CD4-positive, alpha-beta memory T cell (primary cell): Measurements from ENCODE around the gene MEGF11. TPM values are rescaled to one million over a fixed set of nuclear protein-coding genes. Genes with fewer than 3 reads are reported as not detected.

ENCODE experiments used
- CTCF ChIA-PET: fragments of 350-600 bp; sonication (Branson Sonifier 250); formaldehyde crosslinking; loops from one replicate; lab custom pipeline; 2021; ENCODE audit warnings: inconsistent platforms; ENCODE audit not compliant: partially characterized antibody; lab: Charles Lee
- POLR2A ChIA-PET: fragments of 350-600 bp; sonication (Branson Sonifier 250); formaldehyde crosslinking; loops from one replicate; lab custom pipeline; 2021; ENCODE audit not compliant: partially characterized antibody; lab: Charles Lee
- DNase-seq, 5 donors: peaks; one replicate each; pipeline versions ENCODE4 v3.0.0 to v3.0.0-alpha.2; 2020 to 2022; ENCODE audit warnings: mixed read lengths in 1 of 5
- H3K27ac ChIP-seq: one replicate; pipeline ENCODE4 v1.7.0; 2013; ENCODE audit warnings: low read depth, low read length
- H3K27me3 ChIP-seq: 2 replicates; pipeline ENCODE4 v1.7.0; 2013; ENCODE audit warnings: mild to moderate bottlenecking, low read length, moderate library complexity; ENCODE audit not compliant: insufficient read depth
- H3K36me3 ChIP-seq: 2 replicates; pipeline ENCODE4 v1.7.0; 2013; ENCODE audit warnings: mild to moderate bottlenecking, low read length, moderate library complexity; ENCODE audit not compliant: insufficient read depth
- H3K4me1 ChIP-seq: 2 replicates; pipeline ENCODE4 v1.7.0; 2013; ENCODE audit warnings: mild to moderate bottlenecking, low read length, moderate library complexity; ENCODE audit not compliant: insufficient read depth
- H3K4me3 ChIP-seq, 2 donors: one replicate each; pipeline ENCODE4 v1.7.0; 2013; ENCODE audit warnings: low read length in 2 of 2, mild to moderate bottlenecking in 1 of 2
- H3K9me3 ChIP-seq, 2 donors: one replicate each; pipeline ENCODE4 v1.7.0; 2013; ENCODE audit warnings: low read length in 2 of 2, control low read depth in 1 of 2; ENCODE audit not compliant: control insufficient read depth in 1 of 2
- H3K27ac Mint-ChIP-seq, 7 donors: one replicate each; pipeline ENCODE4 v1.8.0; 2020 to 2021; ENCODE audit warnings: mixed read lengths in 7 of 7, mild to moderate bottlenecking in 6 of 7, inconsistent platforms in 3 of 7, moderate library complexity in 3 of 7
- H3K27me3 Mint-ChIP-seq, 2 donors: one replicate each; pipeline ENCODE4 v1.8.0; 2020 to 2021; ENCODE audit warnings: mixed read lengths in 2 of 2
- H3K36me3 Mint-ChIP-seq, 2 donors: one replicate each; pipeline ENCODE4 v1.8.0; 2020 to 2021; ENCODE audit warnings: mixed read lengths in 2 of 2, inconsistent platforms in 1 of 2, mild to moderate bottlenecking in 1 of 2
- H3K4me1 Mint-ChIP-seq, 4 donors: one replicate each; pipeline ENCODE4 v1.8.0; 2020 to 2021; ENCODE audit warnings: mixed read lengths in 4 of 4, mild to moderate bottlenecking in 1 of 4
- H3K4me3 Mint-ChIP-seq, 8 donors: one replicate each; pipeline ENCODE4 v1.8.0; 2020 to 2021; ENCODE audit warnings: mixed read lengths in 8 of 8, mild to moderate bottlenecking in 7 of 8, moderate library complexity in 6 of 8, inconsistent platforms in 3 of 8
- H3K9me3 Mint-ChIP-seq, 8 donors: one replicate each; pipeline ENCODE4 v1.8.0; 2020 to 2021; ENCODE audit warnings: mixed read lengths in 8 of 8, mild to moderate bottlenecking in 5 of 8, inconsistent platforms in 3 of 8, moderate library complexity in 1 of 8
- intact Hi-C: fragments of 100-400 bp; cut with micrococcal nuclease; formaldehyde crosslinking; loops from one replicate; pipeline ENCODE4 v1.15.1; 2023
- polyA plus RNA-seq, 2 donors: library from polyadenylated mRNA; unstranded; fragments of 300-500 nt; fragmentation: Illumina TruSeq; gene quantifications; one replicate each; pipeline ENCODE4 v1.2.3, GENCODE V29; 2021
- total RNA-seq, 2 experiments: library from RNA; stranded (reverse); gene quantifications; one replicate each; pipeline ENCODE4 v1.2.3, GENCODE V29; 2021

Gene MEGF11
- total and polyA plus RNA-seq, 4 experiments from 2014 or later: 0.69 TPM; not detected in 3

DNA sequence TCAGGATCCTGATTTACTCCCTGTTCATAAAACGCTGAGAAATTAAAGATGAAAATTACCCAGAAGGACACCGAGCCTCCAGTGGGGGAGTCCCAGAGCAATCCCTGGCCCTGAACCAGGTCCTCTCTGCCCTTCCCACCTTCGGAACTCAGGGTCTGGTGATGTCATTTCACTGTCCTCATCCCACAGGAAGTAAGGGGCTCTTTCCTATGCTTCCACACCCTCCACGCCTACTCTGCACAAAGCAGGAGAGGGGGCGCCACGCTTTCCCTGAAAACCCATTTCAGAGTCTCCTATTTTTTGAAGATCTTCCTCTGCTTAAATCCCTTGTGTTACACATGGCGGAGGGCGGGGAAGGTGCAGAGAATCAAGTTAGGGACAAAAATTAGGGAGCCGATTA lies 18.8 kb downstream of the MEGF11 start:
- H3K9me3 ChIP-seq: no peaks in the 10 kb centered on the region
- Mint-ChIP-seq H3K4me3 (no peak overlapping the region), H3K27me3 (peaks cover 9 to 26% of the 10 kb centered on the region in 2 donors), H3K36me3 (no peaks in the 10 kb centered on the region), H3K9me3 (no peaks in the 10 kb centered on the region), H3K27ac (no peak overlapping the region), H3K4me1 (no peaks in the 10 kb centered on the region)
- CTCF ChIA-PET: no interaction called here
- no peak for DNase-seq
- no peaks in the 10 kb centered on the region for H3K4me1 ChIP-seq
- POLR2A ChIA-PET: no interaction called here
- no peaks in the 10 kb centered on the region for H3K36me3 ChIP-seq
- H3K27me3 ChIP-seq: no peaks in the 10 kb centered on the region
- intact Hi-C loops: no loop called here
- no peak overlapping the region for H3K27ac ChIP-seq
- no peak overlapping the region for H3K4me3 ChIP-seq

DNA sequence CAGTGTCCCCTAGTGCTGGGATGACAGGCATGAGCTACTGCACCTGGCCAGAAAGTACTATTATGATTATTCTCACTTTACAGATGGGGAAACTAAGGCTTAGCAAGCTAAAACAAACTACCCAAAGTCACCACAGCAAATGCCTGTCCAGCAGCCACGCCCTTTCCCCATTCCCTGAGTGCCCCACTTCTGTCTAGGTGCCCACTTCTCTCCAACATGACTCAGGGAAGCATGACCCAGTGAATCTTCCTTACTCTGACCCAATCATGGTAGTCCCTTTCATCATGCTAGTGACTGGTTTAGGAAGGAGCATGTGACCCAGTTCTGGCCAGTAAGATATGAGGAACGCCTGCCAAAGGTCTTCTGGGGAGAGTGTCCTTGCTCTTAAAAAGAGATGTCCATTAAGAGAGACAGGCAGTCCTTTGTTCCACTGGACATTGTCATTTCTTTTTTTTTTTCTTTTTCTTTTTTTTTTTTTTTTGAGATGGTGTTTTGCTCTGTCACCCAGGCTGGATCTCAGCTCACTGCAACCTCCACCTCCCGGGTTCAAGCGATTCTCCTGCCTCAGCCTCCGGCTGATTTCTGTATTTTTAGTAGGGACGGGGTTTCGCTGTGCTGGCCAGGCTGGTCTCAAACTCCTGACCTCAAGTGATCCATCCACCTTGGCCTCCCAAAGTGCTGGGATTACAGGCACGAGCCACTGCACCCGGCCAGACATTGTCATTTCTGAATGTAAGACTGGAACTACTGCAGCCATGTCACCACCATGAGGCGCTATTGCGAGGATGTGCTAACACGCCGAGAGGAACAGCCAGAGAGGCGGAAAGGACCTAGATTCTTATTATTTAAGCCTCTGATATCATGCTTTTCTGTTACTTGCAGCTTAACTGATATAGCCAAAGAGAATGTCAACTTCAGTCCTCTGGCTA lies 19.8 kb downstream of the MEGF11 start:
- Mint-ChIP-seq H3K9me3 (peaks cover 0 to 2% (median 0%) of the 10 kb centered on the region in 8 donors), H3K4me3 (no peak overlapping the region), H3K27ac (no peak overlapping the region), H3K4me1 (no peaks in the 10 kb centered on the region), H3K36me3 (no peaks in the 10 kb centered on the region), H3K27me3 (peaks cover 10 to 22% of the 10 kb centered on the region in 2 donors)
- intact Hi-C loops: no loop called here
- ChIA-PET CTCF (no interaction called here), POLR2A (no interaction called here)
- Histone ChIP-seq H3K27me3 (no peaks in the 10 kb centered on the region), H3K27ac (no peak overlapping the region), H3K9me3 (no peaks in the 10 kb centered on the region), H3K4me3 (no peak overlapping the region), H3K36me3 (no peaks in the 10 kb centered on the region), H3K4me1 (no peaks in the 10 kb centered on the region)
- DNase-seq: no peak

DNA sequence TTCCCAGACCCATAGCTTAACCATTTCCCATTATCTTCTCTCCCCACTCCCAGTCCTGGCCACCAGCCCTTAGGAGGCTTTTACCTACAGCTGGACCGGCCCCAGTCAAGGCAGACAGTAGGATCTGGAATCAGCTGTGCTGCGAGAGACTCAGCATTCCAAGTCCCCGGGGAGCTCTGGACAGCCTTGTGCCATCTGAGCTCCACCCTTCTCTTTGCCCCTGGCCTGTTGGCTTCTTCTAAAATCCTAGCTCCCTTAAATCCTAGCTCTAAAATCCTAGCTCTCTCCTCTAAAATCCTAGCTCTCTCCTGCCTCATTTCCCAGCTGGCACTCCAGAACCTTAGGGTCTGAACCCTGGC lies 21.3 kb downstream of the MEGF11 start:
- H3K27me3 ChIP-seq: no peaks in the 10 kb centered on the region
- Mint-ChIP-seq H3K4me3 (no peak overlapping the region), H3K27ac (no peak overlapping the region), H3K9me3 (peaks cover 0 to 2% (median 0%) of the 10 kb centered on the region in 8 donors), H3K27me3 (peaks cover 8 to 18% of the 10 kb centered on the region in 2 donors), H3K4me1 (no peaks in the 10 kb centered on the region), H3K36me3 (no peaks in the 10 kb centered on the region)
- no peaks in the 10 kb centered on the region for H3K36me3 ChIP-seq
- ChIA-PET CTCF (no interaction called here), POLR2A (no interaction called here)
- intact Hi-C loops: no loop called here
- no peak overlapping the region for H3K4me3 ChIP-seq
- no peaks in the 10 kb centered on the region for H3K4me1 ChIP-seq
- no peak for DNase-seq
- H3K9me3 ChIP-seq: no peaks in the 10 kb centered on the region
- H3K27ac ChIP-seq: no peak overlapping the region

DNA sequence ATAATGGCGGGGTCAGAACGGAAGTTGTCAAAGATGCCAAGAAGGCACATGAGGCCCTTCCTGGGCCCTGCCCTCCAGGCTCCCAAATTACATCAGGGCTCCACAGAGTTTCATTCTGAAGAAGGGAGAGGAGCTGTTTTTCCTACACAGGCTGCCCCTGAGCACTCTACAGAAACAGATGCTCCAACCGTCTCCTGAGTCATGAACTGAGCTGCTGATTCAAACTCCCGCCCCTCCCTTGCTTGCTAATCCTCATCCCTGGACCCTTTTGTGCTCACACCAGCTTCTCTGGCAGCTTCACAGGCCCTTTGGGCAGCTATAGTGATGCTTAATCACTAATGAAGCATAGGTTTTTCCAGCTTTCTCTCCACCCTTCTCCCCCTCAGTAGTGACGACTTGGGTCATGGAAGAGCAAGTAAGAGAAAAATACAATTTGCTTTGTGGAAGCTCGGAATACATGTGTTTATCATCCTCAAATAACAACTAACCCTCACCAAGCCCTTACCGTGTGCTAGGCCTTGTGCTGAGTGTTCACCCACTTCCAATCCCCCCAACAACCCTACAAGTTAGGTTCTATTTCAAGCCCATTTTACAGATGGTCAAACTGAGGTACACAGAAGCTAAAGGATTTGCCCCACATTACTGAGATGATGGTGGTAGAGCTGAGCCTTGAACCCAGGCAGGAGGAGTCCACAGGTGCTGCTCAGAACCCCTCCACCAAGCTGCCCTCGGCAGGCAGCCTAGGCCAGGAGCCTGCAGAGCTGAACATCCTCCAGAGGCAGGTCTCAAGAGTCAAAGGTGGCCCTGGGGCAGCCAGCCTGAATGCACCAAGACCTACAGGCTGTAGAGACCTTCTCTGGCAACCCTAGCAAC lies 21.9 kb downstream of the MEGF11 start:
- ChIA-PET CTCF (no interaction called here), POLR2A (no interaction called here)
- H3K27ac ChIP-seq: no peak overlapping the region
- Mint-ChIP-seq H3K36me3 (no peaks in the 10 kb centered on the region), H3K27me3 (peaks cover 8 to 16% of the 10 kb centered on the region in 2 donors), H3K4me1 (no peaks in the 10 kb centered on the region), H3K9me3 (peaks cover 0 to 2% (median 0%) of the 10 kb centered on the region in 8 donors), H3K4me3 (no peak overlapping the region), H3K27ac (no peak overlapping the region)
- H3K4me1 ChIP-seq: no peaks in the 10 kb centered on the region
- no peak overlapping the region for H3K4me3 ChIP-seq
- no peaks in the 10 kb centered on the region for H3K9me3 ChIP-seq
- no peak for DNase-seq
- no peaks in the 10 kb centered on the region for H3K36me3 ChIP-seq
- intact Hi-C loops: no loop called here
- no peaks in the 10 kb centered on the region for H3K27me3 ChIP-seq

DNA sequence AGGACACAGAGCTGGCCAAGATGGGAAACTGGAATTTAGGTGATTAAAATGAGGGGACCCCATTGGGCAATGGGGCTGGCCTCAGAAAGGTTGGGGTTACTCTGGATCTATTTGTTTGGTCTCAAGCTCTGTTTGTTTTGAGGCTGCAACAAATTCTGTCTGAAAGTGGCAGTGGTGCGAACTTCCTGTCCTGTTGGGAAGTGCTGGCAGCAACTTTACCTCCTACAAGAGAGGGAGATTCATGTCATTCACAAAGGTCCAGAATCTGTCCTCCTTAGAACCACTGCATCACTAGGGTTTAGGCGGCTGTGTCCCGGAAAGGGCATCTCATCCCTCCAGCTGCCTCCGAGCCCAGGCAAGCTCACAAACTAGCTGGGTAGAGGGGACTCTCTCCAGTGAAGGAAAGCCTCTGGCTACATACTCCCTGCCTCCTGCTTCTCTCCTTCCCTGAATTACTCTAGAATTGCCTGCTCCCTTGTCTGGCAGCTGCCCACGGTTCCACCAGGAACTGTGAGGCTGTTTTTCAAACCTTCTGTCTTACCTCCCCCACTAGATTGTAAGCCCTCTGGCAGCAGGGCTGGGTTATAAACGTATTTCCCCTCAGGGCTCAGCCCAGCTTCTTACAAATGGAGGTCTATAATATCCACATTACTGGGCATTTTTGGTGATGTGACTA lies 23.6 kb downstream of the MEGF11 start:
- Mint-ChIP-seq H3K27me3 (peaks cover 4 to 11% of the 10 kb centered on the region in 2 donors), H3K4me3 (no peak overlapping the region), H3K36me3 (no peaks in the 10 kb centered on the region), H3K4me1 (no peaks in the 10 kb centered on the region), H3K9me3 (peaks cover 0 to 2% (median 0%) of the 10 kb centered on the region in 8 donors), H3K27ac (no peak overlapping the region)
- H3K27ac ChIP-seq: no peak overlapping the region
- no peak overlapping the region for H3K4me3 ChIP-seq
- ChIA-PET CTCF (interaction anchor here (1.0 kb wide), 1 partner anchor 11 kb away, joined by 3 read pairs; no protein-coding TSS in a partner anchor), POLR2A (no interaction called here)
- no peaks in the 10 kb centered on the region for H3K36me3 ChIP-seq
- H3K27me3 ChIP-seq: no peaks in the 10 kb centered on the region
- no peaks in the 10 kb centered on the region for H3K9me3 ChIP-seq
- intact Hi-C loops: no loop called here
- H3K4me1 ChIP-seq: no peaks in the 10 kb centered on the region
- DNase-seq: no peak

DNA sequence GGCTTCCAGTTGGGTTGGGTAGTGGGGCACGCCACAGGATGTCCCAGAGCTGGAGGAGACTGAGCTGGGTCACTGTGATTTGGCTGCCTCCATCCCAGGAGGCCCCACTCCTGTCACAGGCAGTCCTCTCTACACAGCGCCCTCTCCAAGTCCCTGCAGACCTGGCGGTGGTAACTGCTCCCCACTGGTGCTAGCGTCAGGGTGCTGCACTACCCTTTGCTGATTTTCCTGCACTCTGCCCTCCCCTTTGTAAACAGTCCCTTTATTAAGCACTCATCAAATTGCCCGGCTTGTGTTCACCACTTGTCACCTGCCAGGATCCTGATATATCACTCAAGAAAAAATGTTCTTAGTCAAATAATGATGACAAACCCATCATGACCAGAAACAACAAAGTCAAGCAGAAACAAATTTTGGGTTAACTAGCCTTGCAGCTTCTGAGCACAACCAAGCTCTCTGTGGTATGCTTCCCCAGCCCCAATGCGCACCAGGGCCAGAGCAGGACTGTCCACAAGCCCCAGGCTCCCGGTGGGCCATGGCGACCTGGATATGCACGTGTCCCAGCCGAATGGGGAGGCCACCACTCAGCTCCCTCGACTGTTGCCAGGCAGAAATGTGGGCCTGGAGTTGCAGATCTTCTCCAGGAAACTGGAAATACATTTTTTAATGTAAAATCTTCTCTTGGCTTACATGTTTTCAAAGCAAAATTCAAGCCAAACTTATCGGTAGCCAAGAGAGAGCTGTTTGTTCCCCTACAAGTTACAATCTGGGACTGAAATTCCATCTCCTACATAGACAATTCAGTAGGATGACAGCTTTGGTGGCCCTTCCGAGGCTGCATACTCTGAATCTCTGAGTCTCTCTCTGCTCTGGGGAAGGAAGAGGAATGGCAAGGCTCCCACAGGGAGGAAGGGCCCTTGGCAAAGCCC lies 24.5 kb downstream of the MEGF11 start:
- no peak for DNase-seq
- intact Hi-C loops: no loop called here
- Histone ChIP-seq H3K4me3 (no peak overlapping the region), H3K36me3 (no peaks in the 10 kb centered on the region), H3K27me3 (no peaks in the 10 kb centered on the region), H3K27ac (no peak overlapping the region), H3K9me3 (no peaks in the 10 kb centered on the region), H3K4me1 (no peaks in the 10 kb centered on the region)
- Mint-ChIP-seq H3K9me3 (peaks cover 0 to 2% (median 0%) of the 10 kb centered on the region in 8 donors), H3K27ac (no peak overlapping the region), H3K4me3 (no peak overlapping the region), H3K27me3 (peaks cover 4 to 11% of the 10 kb centered on the region in 2 donors), H3K36me3 (no peaks in the 10 kb centered on the region), H3K4me1 (no peaks in the 10 kb centered on the region)
- ChIA-PET POLR2A (no interaction called here), CTCF (interaction anchor here (1.0 kb wide), 1 partner anchor 10 kb away, joined by 3 read pairs; no protein-coding TSS in a partner anchor)
